Ishikawa (cell line): ENCODE measurements around the gene SART3.

Experiments
- CEBPB ChIP-seq: IDR thresholded peaks from 2 replicates; pipeline ENCODE4 v1.6.1; 2012
- CREB1 ChIP-seq: IDR thresholded peaks from 2 replicates; pipeline ENCODE4 v1.6.1; 2012; ENCODE audit warnings: low read depth
- EGR1 ChIP-seq: IDR thresholded peaks from 2 replicates; pipeline ENCODE4 v1.6.1; 2012
- EP300 ChIP-seq: IDR thresholded peaks from 2 replicates; pipeline ENCODE4 v1.6.1; 2012; ENCODE audit warnings: borderline replicate concordance
- MAX ChIP-seq: IDR thresholded peaks from 2 replicates; pipeline ENCODE4 v1.6.1; 2012
- RAD21 ChIP-seq: IDR thresholded peaks from 2 replicates; pipeline ENCODE4 v1.6.1; 2012; ENCODE audit warnings: low read depth
- TAF1 ChIP-seq: IDR thresholded peaks from 2 replicates; pipeline ENCODE4 v1.6.1; 2012; ENCODE audit warnings: low read depth, mild to moderate bottlenecking
- TCF12 ChIP-seq: IDR thresholded peaks from 2 replicates; pipeline ENCODE4 v1.6.1; 2012; ENCODE audit warnings: low read depth
- YY1 ChIP-seq: IDR thresholded peaks from 2 replicates; pipeline ENCODE4 v1.6.1; 2012; ENCODE audit warnings: low read depth
- ZBTB7A ChIP-seq: IDR thresholded peaks from 2 replicates; pipeline ENCODE4 v1.6.1; 2012; ENCODE audit warnings: low read depth

GRCh38 chr12:108608616-108609015, 47.6 kb upstream of the SART3 start:
- TF ChIP-seq CEBPB (no peak), RAD21 (no peak), EP300 (no peak), TAF1 (no peak), EGR1 (no peak), ZBTB7A (no peak), MAX (no peak), TCF12 (no peak), CREB1 (no peak), YY1 (no peak)
